GM23338 (cell line): Measurements from ENCODE around the gene RPS6KA3. TPM values are rescaled to one million over a fixed set of nuclear protein-coding genes. Genes with fewer than 3 reads are reported as not detected.

Source experiments
- ATAC-seq: fragments of 200-7000 bp; cut with Tn5 transposase; 3 replicates; pipeline ENCODE4 v1.9.1; 2020
- DNase-seq: peaks from one replicate; pipeline ENCODE4 v3.0.0-alpha.2; 2015; ENCODE audit warnings: low spot score
- H2AFZ ChIP-seq: fragments of 200-600 bp; sonication (generic); 2 replicates; pipeline ENCODE4 v1.8.0; 2016; ENCODE audit warnings: antibody characterized with exemption, mild to moderate bottlenecking, moderate library complexity
- H3F3A ChIP-seq: fragments of 200-600 bp; sonication (generic); replicated peaks from 2 replicates; pipeline ENCODE4 v1.8.0; 2017; ENCODE audit warnings: antibody characterized with exemption, mixed run types, low read depth
- H3K27ac ChIP-seq: fragments of 200-600 bp; sonication (generic); 2 replicates; pipeline ENCODE4 v1.6.1; 2016; ENCODE audit warnings: low read depth
- H3K27me3 ChIP-seq: fragments of 200-600 bp; sonication (generic); 2 replicates; pipeline ENCODE4 v1.8.0; 2016; ENCODE audit warnings: mild to moderate bottlenecking, mixed run types, moderate library complexity; ENCODE audit not compliant: insufficient read depth
- H3K36me3 ChIP-seq: fragments of 200-600 bp; sonication (generic); 2 replicates; pipeline ENCODE4 v1.8.0; 2016; ENCODE audit warnings: mild to moderate bottlenecking; ENCODE audit not compliant: insufficient read depth
- H3K4me1 ChIP-seq: fragments of 200-600 bp; sonication (generic); 2 replicates; pipeline ENCODE4 v1.8.0; 2016; ENCODE audit warnings: mild to moderate bottlenecking, moderate library complexity; ENCODE audit not compliant: insufficient read depth
- H3K4me2 ChIP-seq: fragments of 200-600 bp; sonication (generic); 2 replicates; pipeline ENCODE4 v1.7.1; 2017; ENCODE audit warnings: mixed run types
- H3K4me3 ChIP-seq: fragments of 200-600 bp; sonication (generic); 2 replicates; pipeline ENCODE4 v1.6.1; 2016; ENCODE audit warnings: mixed run types
- H3K79me2 ChIP-seq: fragments of 200-600 bp; sonication (generic); replicated peaks from 2 replicates; pipeline ENCODE4 v1.8.0; 2017; ENCODE audit warnings: mild to moderate bottlenecking; ENCODE audit not compliant: insufficient read depth
- H3K9me2 ChIP-seq: fragments of 200-600 bp; sonication (generic); 2 replicates; pipeline ENCODE4 v1.8.0; 2017; ENCODE audit not compliant: insufficient read depth
- H4K20me1 ChIP-seq: fragments of 200-600 bp; sonication (generic); replicated peaks from 2 replicates; pipeline ENCODE4 v1.8.0; 2017; ENCODE audit warnings: mild to moderate bottlenecking; ENCODE audit not compliant: insufficient read depth
- H3K27ac Mint-ChIP-seq: 2 replicates; pipeline ENCODE4 v1.8.0; 2020; ENCODE audit warnings: inconsistent platforms, mild to moderate bottlenecking, moderate library complexity, mixed read lengths
- H3K27me3 Mint-ChIP-seq: 3 replicates; pipeline ENCODE4 v1.8.0; 2022; ENCODE audit warnings: low read depth, mild to moderate bottlenecking, moderate library complexity, mixed read lengths, inconsistent platforms; ENCODE audit not compliant: insufficient read depth, poor library complexity
- H3K36me3 Mint-ChIP-seq: 3 replicates; pipeline ENCODE4 v1.8.0; 2021; ENCODE audit warnings: low read depth, mild to moderate bottlenecking, inconsistent platforms, moderate library complexity, mixed read lengths
- H3K4me1 Mint-ChIP-seq: 3 replicates; pipeline ENCODE4 v1.8.0; 2020; ENCODE audit warnings: mild to moderate bottlenecking, inconsistent platforms, mixed read lengths
- H3K4me3 Mint-ChIP-seq: 3 replicates; pipeline ENCODE4 v1.8.0; 2021; ENCODE audit warnings: moderate library complexity, mild to moderate bottlenecking, inconsistent platforms, mixed read lengths
- H3K9me3 Mint-ChIP-seq: 3 replicates; pipeline ENCODE4 v1.8.0; 2020; ENCODE audit warnings: moderate library complexity, mild to moderate bottlenecking, inconsistent platforms, mixed read lengths
- CREB1 ChIP-seq: fragments of 250-450 bp; sonication (Bioruptor Pico); IDR thresholded peaks from 2 replicates; pipeline ENCODE4 v1.5.0; 2020; ENCODE audit warnings: low read depth, mild to moderate bottlenecking, moderate library complexity
- CTCF ChIP-seq, 2 experiments: fragments of 200-600 bp in 1 of 2; sonication (generic) in 1 of 2; conservative IDR thresholded peaks; 2 replicates each; pipeline versions ENCODE4 v1.5.1 to v1.6.1; 2016 to 2017; ENCODE audit warnings: antibody characterized with exemption in 2 of 2, low read depth in 2 of 2, mild to moderate bottlenecking in 2 of 2, moderate library complexity in 1 of 2
- ETS1 ChIP-seq: IDR thresholded peaks from 2 replicates; pipeline ENCODE4 v1.6.1; 2016; ENCODE audit warnings: antibody characterized with exemption
- EZH2 ChIP-seq: fragments of 200-600 bp; sonication (generic); IDR thresholded peaks from one replicate; pipeline ENCODE4 v1.8.0; 2017; ENCODE audit warnings: antibody characterized with exemption, mild to moderate bottlenecking, low read depth; ENCODE audit not compliant: unreplicated experiment
- EZH2phosphoT487 ChIP-seq: fragments of 200-600 bp; sonication (generic); IDR thresholded peaks from one replicate; pipeline ENCODE4 v1.8.1; 2018; ENCODE audit warnings: antibody characterized with exemption; ENCODE audit not compliant: unreplicated experiment
- JUNB ChIP-seq: IDR thresholded peaks from one replicate; pipeline ENCODE4 v1.6.1; 2016; ENCODE audit warnings: antibody characterized with exemption; ENCODE audit not compliant: unreplicated experiment
- NANOG ChIP-seq: IDR thresholded peaks from 2 replicates; pipeline ENCODE4 v1.6.1; 2016; ENCODE audit warnings: antibody characterized with exemption, borderline replicate concordance
- POLR2AphosphoS5 ChIP-seq: IDR thresholded peaks from 2 replicates; pipeline ENCODE4 v1.6.1; 2016; ENCODE audit warnings: antibody characterized with exemption, low read depth
- REST ChIP-seq: IDR thresholded peaks from one replicate; pipeline ENCODE4 v1.6.1; 2018; ENCODE audit warnings: antibody characterized with exemption; ENCODE audit not compliant: unreplicated experiment
- STAT1 ChIP-seq: IDR thresholded peaks from one replicate; pipeline ENCODE4 v1.6.1; 2016; ENCODE audit warnings: antibody characterized with exemption; ENCODE audit not compliant: unreplicated experiment
- ZNF114 ChIP-seq: fragments of 250-450 bp; sonication (Bioruptor Pico); IDR thresholded peaks from 2 replicates; pipeline ENCODE4 v1.5.0; 2020; ENCODE audit warnings: mild to moderate bottlenecking, moderate library complexity
- ZNF331 ChIP-seq: fragments of 250-450 bp; sonication (Bioruptor Pico); IDR thresholded peaks from 2 replicates; pipeline ENCODE4 v1.5.0; 2020; ENCODE audit warnings: low read depth, mild to moderate bottlenecking, moderate library complexity
- polyA plus RNA-seq: library from polyadenylated mRNA; unstranded; fragments of >200 nt; fragmentation: Nextera tagmentation; extraction: Ambion mirVana; gene quantifications from 2 replicates; pipeline ENCODE4 v1.2.1, GENCODE V29; 2016
- total RNA-seq: library from RNA; depleted of rRNA; stranded (reverse); fragments of >200 nt; shearing (Covaris generic); gene quantifications from 2 replicates; pipeline ENCODE4 v1.2.3, GENCODE V29; 2014

Gene RPS6KA3
- total and polyA plus RNA-seq, 2 experiments from 2014 or later, result 3.2 to 12.2 TPM

GRCh38 chrX:20244931-20245330 is 21.8 kb downstream of the RPS6KA3 start:
- Histone ChIP-seq H3K4me1 (no peaks in the 10 kb centered on the region), H3K9me2 (no peaks in the 10 kb centered on the region), H2AFZ (no peak overlapping the region), H3K4me2 (no peak overlapping the region), H3K27ac (no peak overlapping the region), H3K27me3 (no peaks in the 10 kb centered on the region), H3F3A (no peaks in the 10 kb centered on the region), H3K36me3 (no peaks in the 10 kb centered on the region), H3K4me3 (no peak overlapping the region), H3K79me2 (peaks cover 4% of the 10 kb centered on the region; the same call in 1 of the 2 replicates), H4K20me1 (no peaks in the 10 kb centered on the region; the same call in 1 of the 2 replicates)
- H3K4me3 Mint-ChIP-seq, result no peak overlapping the region
- no peaks in the 10 kb centered on the region for H3K4me1 Mint-ChIP-seq
- peaks cover 5% of the 10 kb centered on the region; the same call in 2 of the 3 replicates for H3K36me3 Mint-ChIP-seq
- ATAC-seq (no peak), DNase-seq (no peak)
- no peak overlapping the region for H3K27ac Mint-ChIP-seq
- TF ChIP-seq STAT1 (no peak), EZH2phosphoT487 (no peak), POLR2AphosphoS5 (no peak), JUNB (no peak)
- H3K27me3 Mint-ChIP-seq, result no peaks in the 10 kb centered on the region
- H3K9me3 Mint-ChIP-seq, result no peaks in the 10 kb centered on the region; the same call in 2 of the 3 replicates

- H4K20me1 ChIP-seq, result no peaks in the 10 kb centered on the region; the same call in 1 of the 2 replicates
- H3K9me2 ChIP-seq, result no peaks in the 10 kb centered on the region
- no peaks in the 10 kb centered on the region for H3K4me1 Mint-ChIP-seq
- no peaks in the 10 kb centered on the region for H3K27me3 Mint-ChIP-seq
- H3K4me3 ChIP-seq, result no peak overlapping the region
- H2AFZ ChIP-seq, result no peak overlapping the region
- no peak overlapping the region for H3K4me2 ChIP-seq
- peaks cover 4% of the 10 kb centered on the region; the same call in 1 of the 2 replicates for H3K79me2 ChIP-seq
- ATAC-seq (no peak), DNase-seq (no peak)
- no peak overlapping the region for H3K27ac Mint-ChIP-seq
- no peaks in the 10 kb centered on the region for H3K4me1 ChIP-seq
- no peaks in the 10 kb centered on the region for H3K27me3 ChIP-seq
- H3K27ac ChIP-seq, result no peak overlapping the region
- no peak overlapping the region for H3K4me3 Mint-ChIP-seq
- no peaks in the 10 kb centered on the region for H3K36me3 ChIP-seq
- H3K36me3 Mint-ChIP-seq, result peaks cover 17% of the 10 kb centered on the region; the same call in 2 of the 3 replicates
- H3F3A ChIP-seq, result no peaks in the 10 kb centered on the region
- no peak for TF ChIP-seq ZNF331
- peaks cover 6% of the 10 kb centered on the region; the same call in 2 of the 3 replicates for H3K9me3 Mint-ChIP-seq
Measured at GRCh38 chrX:20240201-20240600, 26.5 kb downstream of the RPS6KA3 start.

GRCh38 chrX:20237864-20238263 is 28.8 kb downstream of the RPS6KA3 start:
- Histone ChIP-seq H3F3A (no peaks in the 10 kb centered on the region), H3K4me1 (no peaks in the 10 kb centered on the region), H4K20me1 (no peaks in the 10 kb centered on the region), H3K4me2 (no peak overlapping the region), H3K36me3 (no peaks in the 10 kb centered on the region), H2AFZ (no peak overlapping the region), H3K27ac (no peak overlapping the region), H3K27me3 (no peaks in the 10 kb centered on the region), H3K4me3 (no peak overlapping the region), H3K79me2 (no peaks in the 10 kb centered on the region), H3K9me2 (no peaks in the 10 kb centered on the region)
- ATAC-seq, result no peak
- Mint-ChIP-seq H3K4me3 (no peak overlapping the region), H3K27ac (no peak overlapping the region), H3K4me1 (no peaks in the 10 kb centered on the region), H3K36me3 (peaks cover 33% of the 10 kb centered on the region; the same call in 2 of the 3 replicates), H3K27me3 (no peaks in the 10 kb centered on the region), H3K9me3 (peaks cover 8% of the 10 kb centered on the region; the same call in 2 of the 3 replicates)
- no peak for DNase-seq
- no peak for TF ChIP-seq REST
- TF ChIP-seq POLR2AphosphoS5, result no peak
- no peak for TF ChIP-seq EZH2
- no peak for TF ChIP-seq STAT1
- TF ChIP-seq NANOG, result no peak
- TF ChIP-seq JUNB, result no peak
- no peak for TF ChIP-seq ZNF331
- TF ChIP-seq CREB1 (CRISPR knock-in tag), result no peak
- no peak for TF ChIP-seq EZH2phosphoT487
- no peak for TF ChIP-seq ETS1
- TF ChIP-seq CTCF (conservative IDR thresholded peaks at IDR 0.05; ENCODE audit: low read depth in 2 of 2), result no peak
- TF ChIP-seq ZNF114 (CRISPR knock-in tag), result no peak
